ENCODE data around the gene PARD6B.

- TF ChIP-seq, protein P1, sequence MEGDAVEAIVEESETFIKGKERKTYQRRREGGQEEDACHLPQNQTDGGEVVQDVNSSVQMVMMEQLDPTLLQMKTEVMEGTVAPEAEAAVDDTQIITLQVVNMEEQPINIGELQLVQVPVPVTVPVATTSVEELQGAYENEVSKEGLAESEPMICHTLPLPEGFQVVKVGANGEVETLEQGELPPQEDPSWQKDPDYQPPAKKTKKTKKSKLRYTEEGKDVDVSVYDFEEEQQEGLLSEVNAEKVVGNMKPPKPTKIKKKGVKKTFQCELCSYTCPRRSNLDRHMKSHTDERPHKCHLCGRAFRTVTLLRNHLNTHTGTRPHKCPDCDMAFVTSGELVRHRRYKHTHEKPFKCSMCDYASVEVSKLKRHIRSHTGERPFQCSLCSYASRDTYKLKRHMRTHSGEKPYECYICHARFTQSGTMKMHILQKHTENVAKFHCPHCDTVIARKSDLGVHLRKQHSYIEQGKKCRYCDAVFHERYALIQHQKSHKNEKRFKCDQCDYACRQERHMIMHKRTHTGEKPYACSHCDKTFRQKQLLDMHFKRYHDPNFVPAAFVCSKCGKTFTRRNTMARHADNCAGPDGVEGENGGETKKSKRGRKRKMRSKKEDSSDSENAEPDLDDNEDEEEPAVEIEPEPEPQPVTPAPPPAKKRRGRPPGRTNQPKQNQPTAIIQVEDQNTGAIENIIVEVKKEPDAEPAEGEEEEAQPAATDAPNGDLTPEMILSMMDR (IDR thresholded peaks at IDR 0.05; ENCODE audit: low read depth, low read length) = no peak
- no peak for TF ChIP-seq EZH2phosphoT487 (IDR thresholded peaks at IDR 0.05; ENCODE audit: low read depth)
Observed at GRCh38 chr20:50716518-50716917, 14.9 kb upstream of the PARD6B start.

Measured in OCI-LY3 (cell line).